ENCODE measurements around the gene WDR38. TPM values are rescaled to one million over a fixed set of nuclear protein-coding genes. Genes with fewer than 3 reads are reported as not detected.
A peak's percentile ranks its signal among the peaks of the same experiment; 100 is the strongest.

Gene WDR38
- polyA plus RNA-seq, 1 of the 3 experiments (the other 2 are of a cell fraction) = not detected

GRCh38 chr9:124860582-124861341 is 7.5 kb downstream of the WDR38 start:
- POLR2A ChIA-PET = interaction anchor here (0.5 to 2.0 kb wide), 9 partner anchors 8 to 380 kb away, joined by 3 to 12 read pairs (median 6); partner anchors contain the start of genes HSPA5, NR6A1 and WDR38
- H4K20me1 ChIP-seq (ENCODE audit: insufficient read depth) = peaks cover 56% of the 10 kb centered on the region
- CTCF ChIA-PET = interaction anchor here (5.3 to 33.6 kb wide), 2 partner anchors 8 to 85 kb away, joined by 55 to 1436 read pairs; partner anchors contain the start of genes NR6A1, OLFML2A and WDR38

More at GRCh38 chr9:124860582-124861341, 7.5 kb downstream of the WDR38 start:
- peaks cover 34% of the 10 kb centered on the region for H3K79me2 ChIP-seq (ENCODE audit: insufficient read depth)
- H3K4me3 ChIP-seq (ENCODE audit: low read depth in 2 of 2, low read length in 1 of 2) = peak overlapping the region; percentile 83 to 98
- H2AFZ ChIP-seq (ENCODE audit: low read depth) = no peak overlapping the region
- H3K4me1 ChIP-seq (ENCODE audit: control insufficient read depth in 1 of 2, insufficient read depth in 2 of 2, low read depth in 1 of 2, low read length in 1 of 2) = peaks cover 13 to 27% of the 10 kb centered on the region in 2 experiments; a peak in 1 of 4 replicates
- H3K27me3 ChIP-seq (ENCODE audit: insufficient read depth) = no peaks in the 10 kb centered on the region
- H3K9me2 ChIP-seq = no peaks in the 10 kb centered on the region
- peaks cover 42% of the 10 kb centered on the region for H3F3A ChIP-seq (replicated peaks; ENCODE audit: insufficient read depth)
- no peak for DNase-seq
- no peak for TF ChIP-seq EZH2phosphoT487 (IDR thresholded peaks at IDR 0.05; ENCODE audit: borderline replicate concordance, low read depth)
- TF ChIP-seq RFX5 (IDR thresholded peaks at IDR 0.05; ENCODE audit: low read length) = no peak
- TF ChIP-seq RCOR1 (IDR thresholded peaks at IDR 0.05; ENCODE audit: low read length) = no peak
- no peak for TF ChIP-seq FOXM1 (IDR thresholded peaks at IDR 0.05; ENCODE audit: low read depth)
- TF ChIP-seq EP300 (IDR thresholded peaks at IDR 0.05; ENCODE audit: borderline replicate concordance in 1 of 2, low read depth in 1 of 2, low read length in 1 of 2) = no peak
- no peak for TF ChIP-seq MEF2A (IDR thresholded peaks at IDR 0.05; ENCODE audit: borderline replicate concordance, low read depth)
- TF ChIP-seq, protein P1, sequence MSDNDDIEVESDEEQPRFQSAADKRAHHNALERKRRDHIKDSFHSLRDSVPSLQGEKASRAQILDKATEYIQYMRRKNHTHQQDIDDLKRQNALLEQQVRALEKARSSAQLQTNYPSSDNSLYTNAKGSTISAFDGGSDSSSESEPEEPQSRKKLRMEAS (IDR thresholded peaks at IDR 0.05; ENCODE audit: low read depth) = no peak
- TF ChIP-seq, protein P2, sequence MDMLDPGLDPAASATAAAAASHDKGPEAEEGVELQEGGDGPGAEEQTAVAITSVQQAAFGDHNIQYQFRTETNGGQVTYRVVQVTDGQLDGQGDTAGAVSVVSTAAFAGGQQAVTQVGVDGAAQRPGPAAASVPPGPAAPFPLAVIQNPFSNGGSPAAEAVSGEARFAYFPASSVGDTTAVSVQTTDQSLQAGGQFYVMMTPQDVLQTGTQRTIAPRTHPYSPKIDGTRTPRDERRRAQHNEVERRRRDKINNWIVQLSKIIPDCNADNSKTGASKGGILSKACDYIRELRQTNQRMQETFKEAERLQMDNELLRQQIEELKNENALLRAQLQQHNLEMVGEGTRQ (IDR thresholded peaks at IDR 0.05; ENCODE audit: borderline replicate concordance, low read depth, low read length) = no peak
- TF ChIP-seq NFIC (IDR thresholded peaks at IDR 0.05; ENCODE audit: borderline replicate concordance) = no peak
- no peak for TF ChIP-seq RXRA (IDR thresholded peaks at IDR 0.05; ENCODE audit: borderline replicate concordance, low read depth)
- TF ChIP-seq POLR2AphosphoS5 (IDR thresholded peaks at IDR 0.05; ENCODE audit: low read depth, low read length) = no peak
- no peak for TF ChIP-seq TAF1 (IDR thresholded peaks at IDR 0.05; ENCODE audit: borderline replicate concordance, low read depth, low read length)
- TF ChIP-seq TEAD4 (IDR thresholded peaks at IDR 0.05; ENCODE audit: borderline replicate concordance, insufficient read depth) = no peak
- TF ChIP-seq MXI1 (IDR thresholded peaks at IDR 0.05; ENCODE audit: low read depth, low read length) = no peak
- no peak for TF ChIP-seq GABPA (IDR thresholded peaks at IDR 0.05; ENCODE audit: low read depth)
- TF ChIP-seq RAD21 (IDR thresholded peaks at IDR 0.05; ENCODE audit: low read length) = no peak
- TF ChIP-seq JUND (IDR thresholded peaks at IDR 0.05) = no peak
- no peak for TF ChIP-seq ZBTB33 (IDR thresholded peaks at IDR 0.05; ENCODE audit: borderline replicate concordance, low read depth)
- no peak for TF ChIP-seq CHD2 (IDR thresholded peaks at IDR 0.05; ENCODE audit: low read length, partially characterized antibody)
- H3K36me3 ChIP-seq (replicated peaks in 1 of 2; ENCODE audit: control insufficient read depth in 1 of 2, insufficient read depth in 2 of 2, low read length in 1 of 2) = peaks cover 35 to 44% of the 10 kb centered on the region in 2 experiments
- WGBS (ENCODE audit: low lambda C conversion rate) = 0% methylated on average over 10 of the region's 12 CpGs
- peak overlapping the region; percentile 99 for H3K9ac ChIP-seq
- peak overlapping the region; percentile 5 to 79; a peak in 2 of 4 replicates for H3K27ac ChIP-seq (ENCODE audit: low read depth in 2 of 2, low read length in 1 of 2)
- H3K9me3 ChIP-seq = no peaks in the 10 kb centered on the region
- peak overlapping the region; percentile 90 for H3K4me2 ChIP-seq
